GM23248 (cell line): ENCODE data around the gene FADS3. TPM values are rescaled to one million over a fixed set of nuclear protein-coding genes. Genes with fewer than 3 reads are reported as not detected.

Experiments used
- DNase-seq: peaks from one replicate; pipeline ENCODE4 v3.0.0-alpha.2; 2015
- H2AFZ ChIP-seq: fragments of 200-600 bp; sonication (generic); 2 replicates; pipeline ENCODE4 v1.6.1; 2016; ENCODE audit warnings: antibody characterized with exemption
- H3F3A ChIP-seq: fragments of 200-600 bp; sonication (generic); 2 replicates; pipeline ENCODE4 v1.6.1; 2016; ENCODE audit warnings: mild to moderate bottlenecking, antibody characterized with exemption, mixed run types; ENCODE audit not compliant: insufficient read depth
- H3K27ac ChIP-seq: fragments of 200-600 bp; sonication (generic); 2 replicates; pipeline ENCODE4 v1.5.1; 2016; ENCODE audit warnings: mild to moderate bottlenecking
- H3K27me3 ChIP-seq: fragments of 200-600 bp; sonication (generic); replicated peaks from 2 replicates; pipeline ENCODE4 v1.6.1; 2016; ENCODE audit warnings: mild to moderate bottlenecking; ENCODE audit not compliant: insufficient read depth
- H3K36me3 ChIP-seq: fragments of 200-600 bp; sonication (generic); 2 replicates; pipeline ENCODE4 v1.6.1; 2016; ENCODE audit warnings: low read depth, mild to moderate bottlenecking
- H3K4me1 ChIP-seq: fragments of 200-600 bp; sonication (generic); 2 replicates; pipeline ENCODE4 v1.6.1; 2016; ENCODE audit warnings: mild to moderate bottlenecking; ENCODE audit not compliant: insufficient read depth
- H3K4me2 ChIP-seq: fragments of 200-600 bp; sonication (generic); one replicate; pipeline ENCODE4 v1.6.1; 2016; ENCODE audit warnings: mild to moderate bottlenecking; ENCODE audit not compliant: unreplicated experiment
- H3K4me3 ChIP-seq: fragments of 200-600 bp; sonication (generic); 2 replicates; pipeline ENCODE4 v1.5.1; 2016; ENCODE audit warnings: mild to moderate bottlenecking
- H3K79me2 ChIP-seq: fragments of 200-600 bp; sonication (generic); 2 replicates; pipeline ENCODE4 v1.6.1; 2016; ENCODE audit warnings: mild to moderate bottlenecking; ENCODE audit not compliant: insufficient read depth
- H3K9ac ChIP-seq: fragments of 200-600 bp; sonication (generic); 2 replicates; pipeline ENCODE4 v1.6.1; 2016; ENCODE audit warnings: mild to moderate bottlenecking
- H3K9me2 ChIP-seq: fragments of 200-600 bp; sonication (generic); 2 replicates; pipeline ENCODE4 v1.6.1; 2016; ENCODE audit warnings: mixed run types, mild to moderate bottlenecking, moderate library complexity; ENCODE audit not compliant: insufficient read depth
- H3K9me3 ChIP-seq: fragments of 200-600 bp; sonication (generic); one replicate; pipeline ENCODE4 v1.6.1; 2017; ENCODE audit warnings: low read depth
- H4K20me1 ChIP-seq: fragments of 200-600 bp; sonication (generic); 2 replicates; pipeline ENCODE4 v1.6.0; 2016; ENCODE audit not compliant: insufficient read depth
- EZH2 ChIP-seq: fragments of 200-600 bp; sonication (generic); IDR thresholded peaks from 2 replicates; pipeline ENCODE4 v1.6.1; 2018; ENCODE audit warnings: antibody characterized with exemption, mild to moderate bottlenecking; ENCODE audit not compliant: insufficient read depth, poor library complexity, severe bottlenecking
- EZH2phosphoT487 ChIP-seq: fragments of 200-600 bp; sonication (generic); IDR thresholded peaks from 2 replicates; pipeline ENCODE4 v1.6.1; 2018; ENCODE audit warnings: antibody characterized with exemption, moderate library complexity, mild to moderate bottlenecking, low read depth; ENCODE audit not compliant: insufficient read depth
- WGBS, 2 experiments: methylation state at CpG; one replicate each; pipeline ENCODE4 v1.1.6; 2015 to 2017; ENCODE audit warnings: low lambda C conversion rate in 2 of 2, low coverage in 1 of 2; ENCODE audit errors: missing lambda C conversion rate in 2 of 2; 5-methylcytosine and 5-hydroxymethylcytosine counted together
- in situ Hi-C: fragments of 300-500 bp; cut with MboI; formaldehyde crosslinking; loops from 2 replicates; pipeline ENCODE4 v1.15.0; 2020
- polyA plus RNA-seq: library from polyadenylated mRNA; unstranded; fragments of >200 nt; fragmentation: Nextera tagmentation; extraction: Ambion mirVana; gene quantifications from 2 replicates; pipeline ENCODE4 v1.2.1, GENCODE V29; 2016
- total RNA-seq: library from RNA; depleted of rRNA; stranded (reverse); fragments of >200 nt; shearing (Covaris generic); gene quantifications from 2 replicates; pipeline ENCODE4 v1.2.3, GENCODE V29; 2014

Gene FADS3
- total and polyA plus RNA-seq, 2 experiments from 2014 or later = 135 to 203 TPM

DNA sequence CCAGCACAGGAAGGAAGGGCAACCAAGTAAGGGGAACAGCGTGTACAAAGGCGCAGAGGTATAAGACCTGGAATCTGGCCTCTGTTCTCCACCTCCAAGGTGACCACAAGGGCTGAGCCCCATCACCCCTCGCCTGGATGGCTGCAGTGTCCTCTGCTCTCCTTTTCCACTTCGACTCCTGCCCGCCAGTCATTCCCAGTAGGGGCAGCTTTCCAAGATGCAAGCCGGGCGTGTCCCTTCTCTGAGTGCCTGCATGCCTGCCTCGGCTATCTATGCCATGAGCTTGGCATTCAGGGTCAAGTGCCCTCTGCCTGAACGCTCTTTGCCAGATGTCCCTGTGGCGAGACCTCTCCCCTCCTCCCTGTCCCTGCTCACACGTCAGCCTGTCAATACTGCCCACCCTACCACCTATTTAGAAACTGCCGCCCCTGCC is 17.0 kb downstream of the FADS3 start:
- Histone ChIP-seq H3K9me2 (no peaks in the 10 kb centered on the region), H3K27ac (no peak overlapping the region), H3K4me1 (peaks cover 4% of the 10 kb centered on the region; the same call in 1 of the 2 replicates), H3K79me2 (no peaks in the 10 kb centered on the region), H3K9me3 (no peaks in the 10 kb centered on the region), H4K20me1 (no peaks in the 10 kb centered on the region), H2AFZ (no peak overlapping the region), H3K4me3 (no peak overlapping the region), H3F3A (peaks cover 14% of the 10 kb centered on the region; the same call in 1 of the 2 replicates), H3K36me3 (peaks cover 4% of the 10 kb centered on the region; the same call in 1 of the 2 replicates), H3K27me3 (no peaks in the 10 kb centered on the region), H3K9ac (no peak overlapping the region), H3K4me2 (no peak overlapping the region)
- TF ChIP-seq EZH2 (no peak), EZH2phosphoT487 (no peak)
- in situ Hi-C loops = no loop called here
- 75 to 84% methylated on average over 8 to 12 of the region's 12 CpGs for WGBS, 2 experiments
- DNase-seq = no peak

DNA sequence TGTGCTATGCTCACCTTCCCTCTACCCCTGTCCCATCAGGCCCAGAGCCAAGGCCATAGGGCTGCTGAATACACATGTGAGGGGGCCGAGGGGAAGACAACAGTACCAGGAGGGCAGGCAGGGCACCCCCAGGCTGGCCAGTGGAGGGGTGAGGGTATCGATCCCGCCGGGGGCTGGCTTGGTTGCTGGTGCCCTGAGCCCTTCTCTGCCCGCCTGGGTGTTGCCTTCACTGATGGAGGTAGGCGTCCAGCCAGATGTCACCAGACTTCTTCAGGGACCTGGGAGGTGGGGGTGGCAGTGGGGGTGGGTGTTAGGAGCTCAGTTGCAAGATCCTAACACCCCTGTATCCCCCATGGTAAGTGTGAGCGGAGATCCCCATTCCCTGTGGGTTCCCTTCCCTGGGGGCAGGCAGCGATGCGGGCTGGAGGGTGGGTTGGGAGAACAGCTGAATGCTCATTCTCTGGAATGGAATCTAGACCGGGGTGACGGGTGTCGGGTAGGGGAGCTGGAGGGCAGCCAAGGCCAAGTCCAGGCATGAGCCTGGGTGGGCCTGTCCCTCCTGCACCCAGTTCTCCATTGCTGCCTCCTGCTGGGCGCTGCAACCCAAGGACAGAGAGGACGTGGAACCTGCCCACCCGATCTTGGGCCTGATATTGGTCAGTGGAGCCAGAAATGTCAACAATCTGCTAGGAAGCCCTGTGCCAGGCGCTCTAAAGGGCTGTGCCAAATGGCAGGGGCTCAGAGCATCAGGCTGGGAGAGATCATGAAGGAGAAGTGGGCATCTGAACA is 17.6 kb downstream of the FADS3 start:
- no peak for DNase-seq
- TF ChIP-seq EZH2phosphoT487 (no peak), EZH2 (no peak)
- no peaks in the 10 kb centered on the region for H3K79me2 ChIP-seq
- no peaks in the 10 kb centered on the region for H3K27me3 ChIP-seq
- no peak overlapping the region for H3K27ac ChIP-seq
- H3K36me3 ChIP-seq = peaks cover 4% of the 10 kb centered on the region; the same call in 1 of the 2 replicates
- no peak overlapping the region for H2AFZ ChIP-seq
- in situ Hi-C loops = no loop called here
- H4K20me1 ChIP-seq = no peaks in the 10 kb centered on the region
- peaks cover 14% of the 10 kb centered on the region; the same call in 1 of the 2 replicates for H3F3A ChIP-seq
- H3K4me3 ChIP-seq = no peak overlapping the region
- no peaks in the 10 kb centered on the region for H3K9me3 ChIP-seq
- WGBS, 2 experiments = 96 to 98% methylated on average over 10 to 16 of the region's 16 CpGs
- peaks cover 4% of the 10 kb centered on the region; the same call in 1 of the 2 replicates for H3K4me1 ChIP-seq
- no peaks in the 10 kb centered on the region for H3K9me2 ChIP-seq
- no peak overlapping the region for H3K4me2 ChIP-seq
- no peak overlapping the region for H3K9ac ChIP-seq

DNA sequence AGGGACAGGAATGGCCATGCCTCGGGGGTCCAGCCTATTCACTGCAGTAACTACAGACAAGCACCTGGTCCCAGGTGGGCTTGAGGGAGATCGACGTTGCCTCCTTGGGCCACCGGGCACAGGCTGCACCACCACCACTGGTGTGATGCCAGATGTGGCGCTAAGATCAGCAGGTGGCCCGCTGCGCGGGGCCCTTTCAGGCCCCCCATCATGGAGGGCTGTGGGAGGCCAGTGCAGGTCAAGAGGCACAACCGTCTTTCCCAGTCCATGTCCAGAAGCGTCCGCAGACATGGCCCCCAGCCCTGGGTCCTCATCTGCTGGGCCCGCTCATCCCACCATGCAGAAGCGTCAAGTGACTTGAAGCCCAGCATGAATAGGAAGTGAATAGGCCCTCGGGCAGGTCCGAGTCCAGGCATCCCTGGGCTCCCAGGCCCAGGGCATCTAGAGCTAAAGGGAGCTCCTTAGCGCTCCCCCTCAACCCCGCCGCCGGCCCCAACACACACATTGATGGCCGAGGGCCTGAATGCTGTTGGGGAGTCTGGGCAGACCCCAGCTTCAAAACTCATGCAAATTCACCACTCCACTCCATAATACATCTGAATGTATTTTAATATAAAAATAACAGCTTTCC is 18.3 kb downstream of the FADS3 start:
- Histone ChIP-seq H3F3A (peaks cover 14% of the 10 kb centered on the region; the same call in 1 of the 2 replicates), H3K9ac (no peak overlapping the region), H3K4me3 (no peak overlapping the region), H3K79me2 (no peaks in the 10 kb centered on the region), H3K27me3 (no peaks in the 10 kb centered on the region), H3K9me3 (no peaks in the 10 kb centered on the region), H3K4me1 (peaks cover 4% of the 10 kb centered on the region; the same call in 1 of the 2 replicates), H3K4me2 (no peak overlapping the region), H3K9me2 (no peaks in the 10 kb centered on the region), H3K27ac (no peak overlapping the region), H3K36me3 (peaks cover 4% of the 10 kb centered on the region; the same call in 1 of the 2 replicates), H2AFZ (no peak overlapping the region), H4K20me1 (no peaks in the 10 kb centered on the region)
- DNase-seq = no peak
- no peak for TF ChIP-seq EZH2phosphoT487
- no peak for TF ChIP-seq EZH2
- 92% methylated on average over 20 of the region's 20 CpGs for WGBS, 2 experiments
- in situ Hi-C loops = no loop called here

DNA sequence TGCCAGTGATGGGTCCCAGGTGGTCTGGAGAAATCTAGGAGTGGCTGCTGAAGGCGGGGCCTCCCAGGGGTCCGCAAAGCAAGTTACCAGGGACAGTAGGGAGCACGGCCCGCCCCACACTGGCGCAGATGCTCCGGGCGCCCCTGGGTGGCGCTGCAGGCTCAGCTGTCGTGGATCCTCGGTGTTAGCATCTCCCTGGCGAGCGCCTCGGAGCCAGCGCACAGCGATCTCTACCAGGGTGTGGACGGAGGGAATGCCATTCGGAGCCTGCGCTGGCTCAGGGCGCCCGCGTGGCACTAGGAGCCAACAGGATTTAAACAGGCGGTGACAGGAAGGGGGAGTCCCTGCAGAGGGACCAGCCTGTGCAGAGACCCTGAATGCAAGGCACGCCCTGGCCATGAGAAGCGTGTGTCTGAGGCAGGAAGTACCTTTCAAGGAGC is 20.2 kb downstream of the FADS3 start:
- Histone ChIP-seq H3K4me2 (peak overlapping the region; percentile 88), H2AFZ (peak overlapping the region; percentile 88), H3K79me2 (no peaks in the 10 kb centered on the region), H3K27ac (peak overlapping the region; percentile 31; the same call in 1 of the 2 replicates), H3F3A (peaks cover 14% of the 10 kb centered on the region; the same call in 1 of the 2 replicates), H3K9me3 (no peaks in the 10 kb centered on the region), H4K20me1 (no peaks in the 10 kb centered on the region), H3K4me1 (peaks cover 4% of the 10 kb centered on the region; the same call in 1 of the 2 replicates), H3K4me3 (no peak overlapping the region), H3K27me3 (no peaks in the 10 kb centered on the region), H3K36me3 (peaks cover 4% of the 10 kb centered on the region; the same call in 1 of the 2 replicates), H3K9me2 (no peaks in the 10 kb centered on the region), H3K9ac (peak overlapping the region; percentile 60)
- TF ChIP-seq EZH2 (no peak), EZH2phosphoT487 (no peak)
- 2 to 4% methylated on average over 20 to 22 of the region's 24 CpGs for WGBS, 2 experiments
- peak; percentile 93 for DNase-seq
- in situ Hi-C loops = no loop called here
